Measurements from ENCODE around the gene LDLRAD3.

Gene LDLRAD3

DNA sequence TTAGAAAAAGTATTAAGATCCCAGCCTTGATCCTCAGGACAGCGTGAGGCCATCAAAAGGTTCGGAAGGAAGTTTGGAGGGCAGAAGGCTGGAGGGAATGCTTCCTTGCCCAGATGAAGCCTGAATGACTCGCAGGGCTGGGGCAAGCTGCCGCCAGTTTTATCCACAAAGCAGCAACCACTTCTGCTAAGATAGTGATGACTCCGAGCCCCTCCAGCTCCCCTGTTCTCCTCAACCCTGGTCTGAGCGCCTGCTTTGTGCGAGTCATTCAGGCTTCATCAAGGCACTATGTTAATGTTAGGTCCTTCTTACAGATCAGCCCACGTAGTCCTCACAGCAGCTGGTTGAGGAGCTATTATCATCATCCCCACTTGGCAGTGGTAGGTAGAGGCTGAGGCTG is 186.5 kb downstream of the LDLRAD3 start:
- H3K4ac ChIP-seq (ENCODE audit: low read depth, low read length) = no peak overlapping the region
- H2BK15ac ChIP-seq (replicated peaks; ENCODE audit: low read depth) = no peak overlapping the region
- H3K9ac ChIP-seq (ENCODE audit: low read length) = no peak overlapping the region
- no peak overlapping the region for H4K5ac ChIP-seq (ENCODE audit: low read length)
- no peak overlapping the region for H3K56ac ChIP-seq (ENCODE audit: low read length)
- no peaks in the 10 kb centered on the region for H3K27me3 ChIP-seq (ENCODE audit: insufficient read depth, low read length, poor library complexity)
- DNase-seq = no peak
- no peak overlapping the region for H2BK120ac ChIP-seq (ENCODE audit: low read depth, low read length)
- peak overlapping the region; percentile 20 for H3K18ac ChIP-seq (ENCODE audit: low read length)
- H3K27ac ChIP-seq (ENCODE audit: low read depth, low read length) = no peak overlapping the region
- H3K79me2 ChIP-seq (ENCODE audit: control insufficient read depth, insufficient read depth, low read length) = no peaks in the 10 kb centered on the region
- peaks cover 8% of the 10 kb centered on the region for H3K4me1 ChIP-seq (ENCODE audit: control insufficient read depth, low read depth, low read length)
- no peak overlapping the region for H2BK5ac ChIP-seq (ENCODE audit: low read length)
- H3K4me2 ChIP-seq (ENCODE audit: low read length) = no peak overlapping the region
- WGBS (ENCODE audit: extremely low coverage, insufficient coverage, low lambda C conversion rate) = no CpG with 5 or more reads among the region's 8 CpGs
- H2AK5ac ChIP-seq (ENCODE audit: low read length) = no peak overlapping the region
- H3K79me1 ChIP-seq (ENCODE audit: low read length) = no peaks in the 10 kb centered on the region
- H3K23ac ChIP-seq (ENCODE audit: low read length) = no peak overlapping the region
- no peaks in the 10 kb centered on the region for H3K36me3 ChIP-seq (ENCODE audit: control insufficient read depth, insufficient read depth, low read length)
- no peak overlapping the region for H4K8ac ChIP-seq (ENCODE audit: low read depth, low read length)
- no peak overlapping the region for H3K4me3 ChIP-seq (ENCODE audit: low read length)

DNA sequence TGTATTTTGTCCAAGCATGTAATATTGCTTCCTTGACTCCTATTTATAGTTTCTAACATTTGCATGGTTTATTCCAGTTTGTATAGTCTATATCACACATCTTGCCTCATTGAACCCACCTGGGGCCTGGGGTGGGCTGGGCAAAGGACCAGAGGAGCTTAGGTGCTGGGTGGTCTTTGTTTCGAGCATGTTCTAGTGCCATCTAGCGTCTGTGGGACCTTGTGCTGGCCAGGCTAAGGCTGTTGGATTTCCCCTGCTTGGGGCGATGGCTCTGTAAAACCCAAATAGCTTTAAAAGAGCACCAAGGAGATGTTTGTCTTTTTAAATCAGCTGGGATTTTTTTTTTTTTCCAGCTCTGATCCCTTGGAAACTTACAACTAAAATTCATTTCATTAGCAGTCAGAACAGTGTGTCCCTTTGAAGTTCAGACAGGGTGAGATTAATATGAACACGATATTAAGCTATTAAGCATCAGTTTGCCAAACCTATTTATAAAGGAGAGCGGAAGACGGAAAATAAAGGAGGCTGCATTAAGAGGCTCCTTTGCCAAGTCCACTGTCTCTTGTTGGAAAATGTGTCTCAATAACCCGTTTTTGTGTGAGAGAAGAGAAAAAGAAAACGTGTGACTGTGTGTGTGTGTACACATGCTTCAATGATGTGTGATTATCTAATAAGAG is 188.0 kb downstream of the LDLRAD3 start:
- H3K4ac ChIP-seq (ENCODE audit: low read depth, low read length) = no peak overlapping the region
- no peak overlapping the region for H4K5ac ChIP-seq (ENCODE audit: low read length)
- H3K9ac ChIP-seq (ENCODE audit: low read length) = no peak overlapping the region
- H3K56ac ChIP-seq (ENCODE audit: low read length) = no peak overlapping the region
- H4K8ac ChIP-seq (ENCODE audit: low read depth, low read length) = no peak overlapping the region
- no peak overlapping the region for H2BK15ac ChIP-seq (replicated peaks; ENCODE audit: low read depth)
- H3K23ac ChIP-seq (ENCODE audit: low read length) = no peak overlapping the region
- no peak overlapping the region for H2BK120ac ChIP-seq (ENCODE audit: low read depth, low read length)
- H3K18ac ChIP-seq (ENCODE audit: low read length) = no peak overlapping the region
- DNase-seq = peak; percentile 78
- no peak overlapping the region for H2BK5ac ChIP-seq (ENCODE audit: low read length)
- H3K4me1 ChIP-seq (ENCODE audit: control insufficient read depth, low read depth, low read length) = no peaks in the 10 kb centered on the region
- H3K4me3 ChIP-seq (ENCODE audit: low read length) = no peak overlapping the region
- no peaks in the 10 kb centered on the region for H3K36me3 ChIP-seq (ENCODE audit: control insufficient read depth, insufficient read depth, low read length)
- H3K27ac ChIP-seq (ENCODE audit: low read depth, low read length) = no peak overlapping the region
- no CpG with 5 or more reads among the region's 8 CpGs for WGBS (ENCODE audit: extremely low coverage, insufficient coverage, low lambda C conversion rate)
- no peak overlapping the region for H2AK5ac ChIP-seq (ENCODE audit: low read length)
- no peaks in the 10 kb centered on the region for H3K79me1 ChIP-seq (ENCODE audit: low read length)
- no peaks in the 10 kb centered on the region for H3K27me3 ChIP-seq (ENCODE audit: insufficient read depth, low read length, poor library complexity)
- no peak overlapping the region for H3K4me2 ChIP-seq (ENCODE audit: low read length)
- no peaks in the 10 kb centered on the region for H3K79me2 ChIP-seq (ENCODE audit: control insufficient read depth, insufficient read depth, low read length)

DNA sequence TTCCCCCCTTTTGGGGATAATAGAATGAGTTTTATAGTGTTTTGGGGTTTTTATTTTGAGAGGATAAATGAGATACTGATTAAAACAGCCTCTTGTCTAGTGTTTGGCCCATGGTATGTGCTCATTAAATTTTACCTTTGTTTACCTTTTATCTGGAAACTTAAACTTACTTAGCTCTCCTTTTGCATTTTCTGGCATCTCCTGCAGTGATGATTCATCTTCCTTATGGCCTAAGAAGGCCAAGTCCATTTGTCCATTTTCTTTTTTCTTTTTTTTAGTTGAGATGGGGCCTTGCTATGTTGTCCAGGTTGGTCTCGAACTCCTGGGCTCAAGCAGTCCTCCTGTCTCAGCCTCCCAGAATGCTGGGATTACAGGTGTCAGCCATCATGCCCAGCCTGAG is 189.1 kb downstream of the LDLRAD3 start:
- DNase-seq = no peak
- H3K27ac ChIP-seq (ENCODE audit: low read depth, low read length) = no peak overlapping the region
- H3K23ac ChIP-seq (ENCODE audit: low read length) = no peak overlapping the region
- H3K4ac ChIP-seq (ENCODE audit: low read depth, low read length) = no peak overlapping the region
- no peak overlapping the region for H2BK5ac ChIP-seq (ENCODE audit: low read length)
- no peaks in the 10 kb centered on the region for H3K27me3 ChIP-seq (ENCODE audit: insufficient read depth, low read length, poor library complexity)
- H3K18ac ChIP-seq (ENCODE audit: low read length) = no peak overlapping the region
- no peak overlapping the region for H2BK120ac ChIP-seq (ENCODE audit: low read depth, low read length)
- no peak overlapping the region for H2BK15ac ChIP-seq (replicated peaks; ENCODE audit: low read depth)
- no peaks in the 10 kb centered on the region for H3K79me2 ChIP-seq (ENCODE audit: control insufficient read depth, insufficient read depth, low read length)
- no peak overlapping the region for H4K5ac ChIP-seq (ENCODE audit: low read length)
- H3K36me3 ChIP-seq (ENCODE audit: control insufficient read depth, insufficient read depth, low read length) = no peaks in the 10 kb centered on the region
- no peak overlapping the region for H3K56ac ChIP-seq (ENCODE audit: low read length)
- no peak overlapping the region for H3K4me3 ChIP-seq (ENCODE audit: low read length)
- H3K4me1 ChIP-seq (ENCODE audit: control insufficient read depth, low read depth, low read length) = no peaks in the 10 kb centered on the region
- H3K79me1 ChIP-seq (ENCODE audit: low read length) = no peaks in the 10 kb centered on the region
- no peak overlapping the region for H2AK5ac ChIP-seq (ENCODE audit: low read length)
- H4K8ac ChIP-seq (ENCODE audit: low read depth, low read length) = no peak overlapping the region
- no CpG with 5 or more reads among the region's 1 CpG for WGBS (ENCODE audit: extremely low coverage, insufficient coverage, low lambda C conversion rate)
- no peak overlapping the region for H3K9ac ChIP-seq (ENCODE audit: low read length)
- no peak overlapping the region for H3K4me2 ChIP-seq (ENCODE audit: low read length)

DNA sequence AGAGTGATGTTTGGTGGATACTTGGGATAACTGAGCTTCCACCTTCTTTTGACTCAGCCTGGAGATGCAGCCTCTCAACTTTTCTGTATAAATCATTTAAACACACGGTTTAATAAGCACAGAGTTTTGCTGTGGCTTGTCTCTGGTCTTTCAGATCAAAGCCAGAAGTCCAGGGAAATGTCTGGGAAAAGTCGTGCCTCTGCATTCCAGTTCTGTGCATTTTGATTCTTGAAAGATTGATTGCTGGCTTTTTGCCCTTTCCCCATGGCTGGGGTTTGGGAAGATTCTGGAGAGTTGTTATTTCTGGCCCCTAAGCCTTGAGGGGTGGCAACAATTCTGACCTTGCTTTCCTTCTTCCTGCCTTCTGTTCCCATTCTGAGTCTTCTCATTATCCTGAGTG is 191.2 kb downstream of the LDLRAD3 start:
- H3K4me1 ChIP-seq (ENCODE audit: control insufficient read depth, low read depth, low read length) = no peaks in the 10 kb centered on the region
- DNase-seq = no peak
- no peaks in the 10 kb centered on the region for H3K79me2 ChIP-seq (ENCODE audit: control insufficient read depth, insufficient read depth, low read length)
- H3K9ac ChIP-seq (ENCODE audit: low read length) = no peak overlapping the region
- no peak overlapping the region for H2AK5ac ChIP-seq (ENCODE audit: low read length)
- no peak overlapping the region for H3K56ac ChIP-seq (ENCODE audit: low read length)
- H3K18ac ChIP-seq (ENCODE audit: low read length) = no peak overlapping the region
- no peak overlapping the region for H2BK15ac ChIP-seq (replicated peaks; ENCODE audit: low read depth)
- no peak overlapping the region for H3K23ac ChIP-seq (ENCODE audit: low read length)
- no peak overlapping the region for H3K4me3 ChIP-seq (ENCODE audit: low read length)
- no peak overlapping the region for H3K4me2 ChIP-seq (ENCODE audit: low read length)
- peaks cover 2% of the 10 kb centered on the region for H3K79me1 ChIP-seq (ENCODE audit: low read length)
- H3K27me3 ChIP-seq (ENCODE audit: insufficient read depth, low read length, poor library complexity) = no peaks in the 10 kb centered on the region
- no peak overlapping the region for H2BK120ac ChIP-seq (ENCODE audit: low read depth, low read length)
- H3K36me3 ChIP-seq (ENCODE audit: control insufficient read depth, insufficient read depth, low read length) = no peaks in the 10 kb centered on the region
- H4K8ac ChIP-seq (ENCODE audit: low read depth, low read length) = no peak overlapping the region
- H2BK5ac ChIP-seq (ENCODE audit: low read length) = no peak overlapping the region
- H4K5ac ChIP-seq (ENCODE audit: low read length) = no peak overlapping the region
- H3K27ac ChIP-seq (ENCODE audit: low read depth, low read length) = no peak overlapping the region
- H3K4ac ChIP-seq (ENCODE audit: low read depth, low read length) = no peak overlapping the region
- WGBS (ENCODE audit: extremely low coverage, insufficient coverage, low lambda C conversion rate) = no CpG with 5 or more reads among the region's 2 CpGs

DNA sequence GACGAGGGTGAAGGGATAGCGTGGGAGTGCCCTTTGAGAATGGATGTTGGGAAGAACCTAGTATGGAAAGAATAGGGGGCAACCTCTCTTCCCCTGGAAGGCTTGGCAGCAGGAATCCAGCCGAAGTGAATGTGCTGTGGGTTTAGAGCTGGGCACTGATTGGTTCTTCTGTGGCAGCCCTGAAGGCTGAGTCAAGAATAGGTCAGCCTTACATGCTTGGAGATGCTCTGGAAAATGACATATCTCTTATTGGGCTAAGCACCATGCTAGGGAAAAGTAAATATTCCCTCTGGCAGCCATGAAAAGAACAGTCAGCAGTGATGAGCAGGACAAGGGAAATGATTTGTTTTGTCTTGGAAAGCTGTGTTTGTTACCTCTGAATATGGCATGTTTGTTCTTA is 195.9 kb downstream of the LDLRAD3 start:
- Histone ChIP-seq H3K36me3 (ENCODE audit: control insufficient read depth, insufficient read depth, low read length) (no peaks in the 10 kb centered on the region), H3K56ac (ENCODE audit: low read length) (no peak overlapping the region), H3K27ac (ENCODE audit: low read depth, low read length) (no peak overlapping the region), H3K4me3 (ENCODE audit: low read length) (no peak overlapping the region), H2BK5ac (ENCODE audit: low read length) (no peak overlapping the region), H3K4me1 (ENCODE audit: control insufficient read depth, low read depth, low read length) (no peaks in the 10 kb centered on the region), H3K9ac (ENCODE audit: low read length) (no peak overlapping the region), H2BK15ac (replicated peaks; ENCODE audit: low read depth) (no peak overlapping the region), H3K27me3 (ENCODE audit: insufficient read depth, low read length, poor library complexity) (no peaks in the 10 kb centered on the region), H3K23ac (ENCODE audit: low read length) (no peak overlapping the region), H3K79me1 (ENCODE audit: low read length) (peaks cover 2% of the 10 kb centered on the region), H4K5ac (ENCODE audit: low read length) (no peak overlapping the region), H3K18ac (ENCODE audit: low read length) (no peak overlapping the region), H3K4me2 (ENCODE audit: low read length) (no peak overlapping the region), H2BK120ac (ENCODE audit: low read depth, low read length) (no peak overlapping the region), H4K8ac (ENCODE audit: low read depth, low read length) (no peak overlapping the region), H3K4ac (ENCODE audit: low read depth, low read length) (no peak overlapping the region), H3K79me2 (ENCODE audit: control insufficient read depth, insufficient read depth, low read length) (no peaks in the 10 kb centered on the region), H2AK5ac (ENCODE audit: low read length) (no peak overlapping the region)
- WGBS (ENCODE audit: extremely low coverage, insufficient coverage, low lambda C conversion rate) = no CpG with 5 or more reads among the region's 3 CpGs
- no peak for DNase-seq
